Nephron progenitor cell (in vitro differentiated cells): ENCODE results near the gene NUCKS1.
A peak's percentile ranks its signal among the peaks of the same experiment; 100 is the strongest.

Experiments
- DNase-seq: peaks from one replicate; pipeline ENCODE4 v3.0.0; 2021
- H3K27ac Mint-ChIP-seq: 2 replicates; pipeline ENCODE4 v1.8.0; 2021; ENCODE audit warnings: mild to moderate bottlenecking, moderate library complexity, mixed read lengths
- H3K27me3 Mint-ChIP-seq: 2 replicates; pipeline ENCODE4 v1.8.0; 2021; ENCODE audit warnings: mild to moderate bottlenecking, low read depth, mixed read lengths; ENCODE audit not compliant: poor library complexity
- H3K36me3 Mint-ChIP-seq: 2 replicates; pipeline ENCODE4 v1.8.0; 2021; ENCODE audit warnings: low read depth, mixed read lengths
- H3K4me1 Mint-ChIP-seq: 2 replicates; pipeline ENCODE4 v1.8.0; 2021; ENCODE audit warnings: mixed read lengths
- H3K4me3 Mint-ChIP-seq: 2 replicates; pipeline ENCODE4 v1.8.0; 2021; ENCODE audit warnings: mild to moderate bottlenecking, moderate library complexity, mixed read lengths
- H3K9me3 Mint-ChIP-seq: 2 replicates; pipeline ENCODE4 v1.8.0; 2021; ENCODE audit warnings: mild to moderate bottlenecking, moderate library complexity, mixed read lengths
- CTCF ChIP-seq: fragments of 200-600 bp; sonication (generic); IDR thresholded peaks from 2 replicates; pipeline ENCODE4 v1.5.0; 2021; ENCODE audit warnings: antibody characterized with exemption

The NUCKS1 gene

DNA sequence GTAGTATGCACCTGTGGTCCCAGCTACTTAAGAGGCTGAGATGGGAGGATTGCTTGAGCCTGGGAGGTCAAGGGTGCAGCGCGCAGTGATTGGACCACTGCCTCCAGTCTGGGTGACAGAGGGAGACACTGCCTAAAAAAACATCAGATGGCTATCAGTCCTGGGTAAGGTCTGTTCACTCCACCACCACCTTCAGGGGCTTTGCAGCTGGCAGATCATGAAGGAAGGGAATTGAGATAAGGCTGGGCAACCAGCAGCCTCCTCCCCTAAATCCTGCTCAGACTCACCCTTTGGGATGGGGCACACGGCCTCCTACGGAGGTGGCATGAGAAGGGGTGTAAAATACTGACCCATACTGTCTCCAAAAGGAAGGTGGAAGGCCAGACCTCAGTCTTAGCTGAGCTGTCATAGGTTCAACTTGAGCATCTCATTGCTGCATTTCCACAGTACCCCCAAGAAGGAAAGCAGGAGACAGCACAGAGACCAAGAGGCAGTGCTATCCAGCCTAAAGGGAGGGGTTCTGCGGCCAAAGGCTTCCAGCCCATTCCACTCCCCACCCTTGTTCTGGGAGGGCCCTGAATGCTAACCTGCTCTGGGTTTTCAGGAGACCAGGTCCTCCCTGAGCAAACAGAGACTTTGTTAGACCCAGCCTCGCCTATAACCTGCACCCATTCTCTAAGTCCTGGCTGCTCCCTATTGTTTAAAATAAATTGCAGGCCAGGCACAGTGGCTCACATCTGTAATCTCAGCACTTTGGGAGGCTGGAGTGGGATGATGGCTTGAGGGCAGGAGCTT lies 83.4 kb downstream of the NUCKS1 start:
- no peaks in the 10 kb centered on the region for H3K9me3 Mint-ChIP-seq
- H3K36me3 Mint-ChIP-seq, result no peaks in the 10 kb centered on the region
- DNase-seq, result no peak
- H3K4me1 Mint-ChIP-seq, result peaks cover 68% of the 10 kb centered on the region
- H3K27me3 Mint-ChIP-seq, result peaks cover 13% of the 10 kb centered on the region
- no peak overlapping the region for H3K27ac Mint-ChIP-seq
- no peak for TF ChIP-seq CTCF
- no peak overlapping the region for H3K4me3 Mint-ChIP-seq

DNA sequence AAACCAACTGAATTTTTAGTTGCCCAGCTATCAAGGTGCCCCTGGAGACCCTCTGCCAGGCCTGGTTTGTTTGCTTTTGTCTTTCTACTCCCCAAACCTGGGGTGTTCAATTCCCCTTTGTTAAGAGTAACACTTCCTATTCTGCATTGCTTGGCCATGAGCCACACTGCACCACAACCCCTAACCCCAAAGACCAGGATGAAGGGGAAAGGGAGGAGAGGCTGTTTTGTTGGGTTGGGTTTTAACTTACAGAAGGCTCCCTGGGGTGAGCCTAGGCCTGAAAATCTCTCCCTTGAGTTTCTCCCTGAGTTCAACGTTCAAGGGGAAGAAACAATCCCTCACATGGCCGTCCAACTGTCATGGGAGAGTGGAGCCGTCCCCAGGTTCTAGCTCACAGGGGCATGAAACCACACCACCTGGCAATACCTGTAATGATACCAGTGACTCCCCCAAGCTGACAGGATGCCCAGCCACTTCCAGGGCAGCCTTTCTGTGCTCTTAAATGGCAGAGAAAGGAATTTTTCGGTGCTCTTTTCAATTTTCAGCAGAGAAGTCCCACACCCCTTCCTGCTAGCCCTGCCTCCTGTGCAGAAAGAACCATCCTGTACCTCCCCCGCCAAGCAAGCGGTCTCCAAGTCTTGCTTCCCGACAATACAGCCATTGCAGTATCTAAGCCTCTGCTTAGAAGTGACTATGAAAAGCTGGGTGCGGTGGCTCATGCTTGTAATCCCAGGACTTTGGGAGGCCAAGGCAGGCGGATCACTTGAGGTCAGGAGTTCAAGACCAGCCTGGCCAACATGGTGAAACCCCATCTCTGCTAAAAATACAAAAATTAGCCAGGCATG lies 84.6 kb downstream of the NUCKS1 start:
- no peaks in the 10 kb centered on the region for H3K9me3 Mint-ChIP-seq
- H3K4me1 Mint-ChIP-seq, result peaks cover 66% of the 10 kb centered on the region
- H3K4me3 Mint-ChIP-seq, result no peak overlapping the region
- peak overlapping the region; percentile 53 for H3K27ac Mint-ChIP-seq
- DNase-seq, result no peak
- no peak for TF ChIP-seq CTCF
- no peaks in the 10 kb centered on the region for H3K36me3 Mint-ChIP-seq
- H3K27me3 Mint-ChIP-seq, result peaks cover 13% of the 10 kb centered on the region

DNA sequence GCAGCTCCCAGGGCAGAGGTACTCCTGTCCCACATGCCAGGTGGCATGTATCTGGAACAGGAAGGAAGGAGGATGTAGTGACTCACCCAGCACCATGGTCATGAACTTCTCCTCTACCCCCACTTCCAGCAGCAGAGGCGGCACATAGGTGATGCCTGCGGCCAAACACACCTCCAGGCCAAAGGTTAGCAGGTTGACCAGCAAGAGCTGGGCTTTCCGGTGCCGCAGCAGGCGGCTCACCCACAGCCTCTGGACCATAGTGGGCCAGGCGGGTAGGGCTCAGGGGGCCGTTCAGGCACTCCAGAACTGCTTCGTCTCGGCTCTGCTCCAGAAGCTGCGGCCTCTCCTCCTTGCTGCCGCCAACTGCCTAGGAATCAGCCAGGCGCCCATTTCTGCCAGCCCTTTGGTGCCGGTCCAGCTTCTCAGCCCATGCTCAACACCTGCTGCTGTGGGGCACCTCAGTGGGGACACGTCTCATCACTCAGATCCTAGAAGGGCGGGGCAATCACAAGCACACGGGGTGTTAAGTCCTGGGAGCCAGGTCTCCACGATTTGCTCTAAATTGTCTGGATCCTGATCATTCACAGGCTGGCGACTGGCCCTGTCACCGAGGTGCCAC lies 85.5 kb downstream of the NUCKS1 start:
- Mint-ChIP-seq H3K36me3 (no peaks in the 10 kb centered on the region), H3K4me3 (no peak overlapping the region), H3K9me3 (no peaks in the 10 kb centered on the region), H3K27ac (no peak overlapping the region), H3K4me1 (peaks cover 66% of the 10 kb centered on the region), H3K27me3 (peaks cover 17% of the 10 kb centered on the region)
- TF ChIP-seq CTCF, result no peak
- DNase-seq, result no peak

DNA sequence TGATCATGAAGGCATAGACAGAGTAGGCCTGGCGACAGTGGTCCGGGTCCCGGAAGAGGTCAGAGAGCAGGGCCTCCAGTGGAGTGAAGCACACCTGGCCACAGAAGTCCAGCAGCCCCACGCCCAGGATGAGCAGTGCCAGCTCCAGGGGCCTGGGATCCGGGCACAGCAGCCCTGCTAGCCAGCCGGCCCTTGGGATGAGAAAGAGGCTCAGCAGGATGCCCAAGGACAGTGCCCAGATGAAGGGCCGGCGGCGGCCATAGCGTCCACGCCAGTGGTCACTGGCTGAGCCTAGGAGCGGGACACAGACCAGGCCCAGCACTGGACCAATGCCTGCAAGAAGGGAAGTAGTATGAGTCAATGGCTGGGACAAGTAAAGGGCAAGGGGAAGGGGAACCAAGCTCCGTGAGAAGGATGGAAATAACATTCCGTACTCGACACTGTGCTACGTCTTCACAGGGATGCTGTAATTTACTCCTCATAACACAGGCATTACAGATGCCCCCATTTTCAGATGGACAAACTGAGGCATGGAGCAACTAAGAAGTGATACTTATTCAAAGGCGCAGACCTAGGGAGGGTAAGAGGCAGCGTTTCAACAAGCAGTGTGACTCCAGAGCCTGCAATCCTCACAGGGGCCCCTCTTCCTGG lies 86.6 kb downstream of the NUCKS1 start:
- no peak overlapping the region for H3K4me3 Mint-ChIP-seq
- no peaks in the 10 kb centered on the region for H3K9me3 Mint-ChIP-seq
- H3K36me3 Mint-ChIP-seq, result no peaks in the 10 kb centered on the region
- H3K4me1 Mint-ChIP-seq, result peaks cover 60% of the 10 kb centered on the region
- H3K27me3 Mint-ChIP-seq, result peaks cover 13% of the 10 kb centered on the region
- no peak for DNase-seq
- no peak for TF ChIP-seq CTCF
- H3K27ac Mint-ChIP-seq, result no peak overlapping the region
